Measurements from ENCODE around the gene EYA2.
A peak's percentile ranks its signal among the peaks of the same experiment; 100 is the strongest.

Gene EYA2

GRCh38 chr20:46979603-46980241 lies 85.1 kb downstream of the EYA2 start:
- DNase-seq (ENCODE audit: low spot score), result no peak

GRCh38 chr20:46981184-46981583 lies 86.5 kb downstream of the EYA2 start:
- DNase-seq (ENCODE audit: low spot score), result no peak

GRCh38 chr20:46983466-46983865 lies 88.8 kb downstream of the EYA2 start:
- no peak for DNase-seq (ENCODE audit: low spot score)

- DNase-seq (ENCODE audit: low spot score), result no peak
Observed at GRCh38 chr20:46984405-46984804, 89.8 kb downstream of the EYA2 start.

GRCh38 chr20:46985250-46985649 lies 90.6 kb downstream of the EYA2 start:
- DNase-seq (ENCODE audit: low spot score), result no peak

GRCh38 chr20:46985671-46986070 lies 91.0 kb downstream of the EYA2 start:
- DNase-seq (ENCODE audit: low spot score), result no peak

GRCh38 chr20:46987001-46987400 lies 92.4 kb downstream of the EYA2 start:
- DNase-seq (ENCODE audit: low spot score), result no peak

- peak; percentile 17 for DNase-seq (ENCODE audit: low spot score)
Observed at GRCh38 chr20:46990017-46990595, 95.5 kb downstream of the EYA2 start.

- no peak for DNase-seq (ENCODE audit: low spot score)
Observed at GRCh38 chr20:46990596-46991104, 96.0 kb downstream of the EYA2 start.

GRCh38 chr20:46991168-46991567 lies 96.5 kb downstream of the EYA2 start:
- DNase-seq (ENCODE audit: low spot score), result no peak

GRCh38 chr20:46991880-46992639 lies 97.4 kb downstream of the EYA2 start:
- no peak for DNase-seq (ENCODE audit: low spot score)

- DNase-seq (ENCODE audit: low spot score), result no peak
Observed at GRCh38 chr20:46992640-46993035, 98.0 kb downstream of the EYA2 start.

- no peak for DNase-seq (ENCODE audit: low spot score)
Observed at GRCh38 chr20:46993465-46994095, 98.9 kb downstream of the EYA2 start.

- DNase-seq (ENCODE audit: low spot score), result peak; percentile 36
Observed at GRCh38 chr20:46994341-46994740, 99.7 kb downstream of the EYA2 start.

GRCh38 chr20:46995561-46996142 lies 101.0 kb downstream of the EYA2 start:
- no peak for DNase-seq (ENCODE audit: low spot score)

GRCh38 chr20:46997187-46997586 lies 102.5 kb downstream of the EYA2 start:
- DNase-seq (ENCODE audit: low spot score), result no peak

GRCh38 chr20:46998477-46999240 lies 104.0 kb downstream of the EYA2 start:
- no peak for DNase-seq (ENCODE audit: low spot score)

- no peak for DNase-seq (ENCODE audit: low spot score)
Observed at GRCh38 chr20:46999801-47000465, 105.3 kb downstream of the EYA2 start.

- no peak for DNase-seq (ENCODE audit: low spot score)
Observed at GRCh38 chr20:47003223-47003622, 108.6 kb downstream of the EYA2 start.

- DNase-seq (ENCODE audit: low spot score), result no peak
Observed at GRCh38 chr20:47004179-47004578, 109.5 kb downstream of the EYA2 start.
